ENCODE results near the gene PRPF19.
"Not testable (repeated sequence)": the region's sequence is repeated elsewhere in the genome, so short reads cannot be mapped to it uniquely, and the experiment has no call there.

PRPF19 gene

GRCh38 chr11:60923326-60923725 lies 16.9 kb upstream of the PRPF19 start:
- DNase-seq (ENCODE audit: low read depth, low spot score), result no peak

- no peak for DNase-seq (ENCODE audit: low read depth, low spot score)
These were observed 16.5 kb upstream of the PRPF19 start for GRCh38 chr11:60922906-60923305.

GRCh38 chr11:60921777-60922335 lies 15.5 kb upstream of the PRPF19 start:
- no peak for DNase-seq (ENCODE audit: low read depth, low spot score)

GRCh38 chr11:60921259-60921658 lies 14.9 kb upstream of the PRPF19 start:
- DNase-seq (ENCODE audit: low read depth, low spot score), result no peak

- DNase-seq (ENCODE audit: low read depth, low spot score), result no peak
These were observed 13.6 kb upstream of the PRPF19 start for GRCh38 chr11:60919956-60920355.

- DNase-seq (ENCODE audit: low read depth, low spot score), result no peak
These were observed 12.9 kb upstream of the PRPF19 start for GRCh38 chr11:60919320-60919719.

GRCh38 chr11:60918939-60919265 lies 12.5 kb upstream of the PRPF19 start:
- no peak for DNase-seq (ENCODE audit: low read depth, low spot score)

- DNase-seq (ENCODE audit: low read depth, low spot score), result no peak
These were observed 12.0 kb upstream of the PRPF19 start for GRCh38 chr11:60918251-60918938.

- no peak for DNase-seq (ENCODE audit: low read depth, low spot score)
These were observed 10.9 kb upstream of the PRPF19 start for GRCh38 chr11:60917267-60917666.

- DNase-seq (ENCODE audit: low read depth, low spot score), result no peak
These were observed 10.4 kb upstream of the PRPF19 start for GRCh38 chr11:60916669-60917206.

- peak; percentile 55 for DNase-seq (ENCODE audit: low read depth, low spot score)
These were observed 9.0 kb upstream of the PRPF19 start for GRCh38 chr11:60915248-60915914.

GRCh38 chr11:60914633-60915247 lies 8.4 kb upstream of the PRPF19 start:
- no peak for DNase-seq (ENCODE audit: low read depth, low spot score)

GRCh38 chr11:60913793-60914632 lies 7.6 kb upstream of the PRPF19 start, which contains the start of gene TMEM109:
Gene TMEM109 (plus strand): TSS chr11:60914158. CDS start chr11:60919694, 5,536 bp downstream.
- DNase-seq (ENCODE audit: low read depth, low spot score), result peak; percentile 75

- no peak for DNase-seq (ENCODE audit: low read depth, low spot score)
These were observed 6.6 kb upstream of the PRPF19 start for GRCh38 chr11:60912851-60913528.

- no peak for DNase-seq (ENCODE audit: low read depth, low spot score)
These were observed 6.0 kb upstream of the PRPF19 start for GRCh38 chr11:60912223-60912850.

GRCh38 chr11:60910711-60911380 lies 4.5 kb upstream of the PRPF19 start:
- no peak for DNase-seq (ENCODE audit: low read depth, low spot score)

GRCh38 chr11:60910281-60910687 lies 3.9 kb upstream of the PRPF19 start:
- DNase-seq (ENCODE audit: low read depth, low spot score), result no peak

GRCh38 chr11:60909680-60910280 lies 3.4 kb upstream of the PRPF19 start:
- DNase-seq (ENCODE audit: low read depth, low spot score), result not testable (repeated sequence)

GRCh38 chr11:60908803-60909202 lies 2.4 kb upstream of the PRPF19 start:
- no peak for DNase-seq (ENCODE audit: low read depth, low spot score)
